ENCODE results near the gene FST. TPM values are rescaled to one million over a fixed set of nuclear protein-coding genes. Genes with fewer than 3 reads are reported as not detected.

Gene FST, protein sequence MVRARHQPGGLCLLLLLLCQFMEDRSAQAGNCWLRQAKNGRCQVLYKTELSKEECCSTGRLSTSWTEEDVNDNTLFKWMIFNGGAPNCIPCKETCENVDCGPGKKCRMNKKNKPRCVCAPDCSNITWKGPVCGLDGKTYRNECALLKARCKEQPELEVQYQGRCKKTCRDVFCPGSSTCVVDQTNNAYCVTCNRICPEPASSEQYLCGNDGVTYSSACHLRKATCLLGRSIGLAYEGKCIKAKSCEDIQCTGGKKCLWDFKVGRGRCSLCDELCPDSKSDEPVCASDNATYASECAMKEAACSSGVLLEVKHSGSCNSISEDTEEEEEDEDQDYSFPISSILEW
- total RNA-seq = 10 to 100 TPM in 1 of 4 donors, 1 to 10 TPM in 2, under 1 TPM in 1; 0.93 to 10.1 (median 4.5) TPM

DNA sequence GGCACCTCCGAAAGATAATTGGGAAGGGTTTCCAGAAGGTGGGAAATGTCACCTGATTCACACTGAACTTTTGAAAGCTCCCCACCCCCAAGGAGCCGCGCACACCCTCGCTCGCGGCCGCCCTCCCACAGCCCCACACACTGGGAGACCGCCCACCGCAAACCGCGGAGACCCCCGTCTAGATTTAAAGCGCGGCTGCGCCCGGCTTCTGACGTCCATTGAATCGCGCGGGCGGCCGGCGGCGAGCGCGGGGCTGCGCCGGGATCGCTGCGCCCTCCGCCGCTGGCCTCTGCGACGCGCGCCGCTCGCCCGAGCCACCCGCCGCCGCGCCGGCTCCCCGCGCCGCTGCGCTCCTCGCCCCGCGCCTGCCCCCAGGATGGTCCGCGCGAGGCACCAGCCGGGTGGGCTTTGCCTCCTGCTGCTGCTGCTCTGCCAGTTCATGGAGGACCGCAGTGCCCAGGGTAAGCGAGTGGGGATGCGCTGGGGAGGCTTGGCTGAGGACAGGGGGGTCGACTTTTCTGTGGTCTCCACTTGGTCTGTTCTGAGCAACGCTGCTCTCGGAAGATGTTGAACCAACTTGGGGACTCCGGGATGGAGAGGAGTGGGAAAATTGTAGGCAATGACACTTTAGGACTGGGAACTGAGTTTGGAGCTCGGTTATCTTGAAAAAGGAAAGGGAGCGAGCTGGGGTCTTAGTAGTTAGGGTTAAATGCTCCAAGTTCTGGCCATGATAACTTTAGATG is at the start of gene FST:
TSS of gene FST (plus strand) at position 214 of the 743 bp plus-strand sequence. CDS start at position 377, 163 bp downstream.
- peaks cover 0 to 41% (median 8%) of the 10 kb centered on the region in 3 donors for H3K4me1 ChIP-seq
- H3K9me3 ChIP-seq = no peaks in the 10 kb centered on the region
- TF ChIP-seq POLR2AphosphoS5 (IDR thresholded peaks at IDR 0.05) = no peak
- TF ChIP-seq EP300 (IDR thresholded peaks at IDR 0.05) = no peak
- TF ChIP-seq POLR2A (IDR thresholded peaks at IDR 0.05) = no peak
- TF ChIP-seq, protein P1, sequence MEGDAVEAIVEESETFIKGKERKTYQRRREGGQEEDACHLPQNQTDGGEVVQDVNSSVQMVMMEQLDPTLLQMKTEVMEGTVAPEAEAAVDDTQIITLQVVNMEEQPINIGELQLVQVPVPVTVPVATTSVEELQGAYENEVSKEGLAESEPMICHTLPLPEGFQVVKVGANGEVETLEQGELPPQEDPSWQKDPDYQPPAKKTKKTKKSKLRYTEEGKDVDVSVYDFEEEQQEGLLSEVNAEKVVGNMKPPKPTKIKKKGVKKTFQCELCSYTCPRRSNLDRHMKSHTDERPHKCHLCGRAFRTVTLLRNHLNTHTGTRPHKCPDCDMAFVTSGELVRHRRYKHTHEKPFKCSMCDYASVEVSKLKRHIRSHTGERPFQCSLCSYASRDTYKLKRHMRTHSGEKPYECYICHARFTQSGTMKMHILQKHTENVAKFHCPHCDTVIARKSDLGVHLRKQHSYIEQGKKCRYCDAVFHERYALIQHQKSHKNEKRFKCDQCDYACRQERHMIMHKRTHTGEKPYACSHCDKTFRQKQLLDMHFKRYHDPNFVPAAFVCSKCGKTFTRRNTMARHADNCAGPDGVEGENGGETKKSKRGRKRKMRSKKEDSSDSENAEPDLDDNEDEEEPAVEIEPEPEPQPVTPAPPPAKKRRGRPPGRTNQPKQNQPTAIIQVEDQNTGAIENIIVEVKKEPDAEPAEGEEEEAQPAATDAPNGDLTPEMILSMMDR (IDR thresholded peaks at IDR 0.05) = no peak
- peak within 1 kb of the TSS; percentile 75 to 88 for H3K4me3 ChIP-seq
- peaks cover 4% of the 10 kb centered on the region for H3K27me3 ChIP-seq
- H3K27ac ChIP-seq = peak within 1 kb of the TSS in 3 of 4 donors; percentile 73 to 85 (median 78)
- no peak for ATAC-seq
- 0 to 8% methylated on average over 2 to 6 of the region's 64 CpGs for WGBS, 2 donors (ENCODE audit: low coverage in 1 of 2)
- H3K36me3 ChIP-seq = no peaks in the 10 kb centered on the region

DNA sequence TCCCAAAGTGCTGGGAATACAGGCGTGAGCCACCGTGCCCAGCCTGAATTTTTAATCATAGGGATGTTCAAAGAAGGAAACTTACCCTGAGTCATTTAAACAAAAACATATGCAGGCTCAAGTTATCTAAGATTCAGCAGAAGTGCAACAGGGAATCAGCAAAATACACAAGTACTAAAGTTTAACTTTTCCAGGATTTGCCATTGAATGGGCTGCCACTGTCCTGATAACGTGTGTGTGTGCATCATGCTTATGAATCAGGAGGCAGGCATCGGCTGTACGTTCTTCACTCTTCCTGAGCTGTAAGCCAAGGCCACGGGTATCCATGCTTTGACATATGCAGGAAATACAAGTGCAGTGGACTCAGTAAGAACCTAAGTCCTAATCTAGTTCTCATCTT is 48.8 kb upstream of the FST start:
- Histone ChIP-seq H3K4me3 (no peak overlapping the region), H3K27me3 (no peaks in the 10 kb centered on the region), H3K4me1 (no peaks in the 10 kb centered on the region), H3K27ac (no peak overlapping the region), H3K9me3 (no peaks in the 10 kb centered on the region), H3K36me3 (no peaks in the 10 kb centered on the region)
- TF ChIP-seq POLR2A (IDR thresholded peaks at IDR 0.05) = no peak
- TF ChIP-seq EP300 (IDR thresholded peaks at IDR 0.05) = no peak
- no peak for TF ChIP-seq POLR2AphosphoS5 (IDR thresholded peaks at IDR 0.05)
- TF ChIP-seq, protein P1 (IDR thresholded peaks at IDR 0.05) = no peak
- WGBS, 2 donors (ENCODE audit: low coverage in 1 of 2) = 78 to 80% methylated on average over 4 to 6 of the region's 6 CpGs
- ATAC-seq = no peak

DNA sequence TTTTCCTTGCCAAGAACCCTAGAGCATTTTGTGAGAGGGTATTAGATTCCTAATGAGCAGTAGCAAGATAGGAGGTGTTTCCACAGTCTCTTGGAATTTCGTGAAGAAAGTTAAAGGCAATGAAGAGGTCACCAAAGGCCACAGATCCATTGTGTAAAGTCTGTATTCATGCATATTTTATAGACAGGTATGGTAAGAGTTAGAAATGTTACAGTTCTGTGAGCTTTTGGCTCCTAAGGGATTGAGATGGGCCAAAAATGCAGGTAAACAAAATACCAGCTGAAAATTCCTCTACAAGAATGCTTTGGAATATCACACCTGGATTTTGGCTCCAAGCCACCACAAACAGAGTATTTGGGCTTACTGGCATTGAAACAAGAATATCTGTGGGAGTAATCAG is 47.4 kb upstream of the FST start:
- Histone ChIP-seq H3K4me1 (no peaks in the 10 kb centered on the region), H3K9me3 (no peaks in the 10 kb centered on the region), H3K36me3 (no peaks in the 10 kb centered on the region), H3K4me3 (no peak overlapping the region), H3K27ac (no peak overlapping the region), H3K27me3 (no peaks in the 10 kb centered on the region)
- TF ChIP-seq POLR2AphosphoS5 (IDR thresholded peaks at IDR 0.05) = no peak
- TF ChIP-seq, protein P1 (IDR thresholded peaks at IDR 0.05) = no peak
- no peak for TF ChIP-seq EP300 (IDR thresholded peaks at IDR 0.05)
- no peak for TF ChIP-seq POLR2A (IDR thresholded peaks at IDR 0.05)
- ATAC-seq = no peak
- WGBS, 2 donors (ENCODE audit: low coverage in 1 of 2) = 46 to 63% methylated on average over 1 of the region's 1 CpG

DNA sequence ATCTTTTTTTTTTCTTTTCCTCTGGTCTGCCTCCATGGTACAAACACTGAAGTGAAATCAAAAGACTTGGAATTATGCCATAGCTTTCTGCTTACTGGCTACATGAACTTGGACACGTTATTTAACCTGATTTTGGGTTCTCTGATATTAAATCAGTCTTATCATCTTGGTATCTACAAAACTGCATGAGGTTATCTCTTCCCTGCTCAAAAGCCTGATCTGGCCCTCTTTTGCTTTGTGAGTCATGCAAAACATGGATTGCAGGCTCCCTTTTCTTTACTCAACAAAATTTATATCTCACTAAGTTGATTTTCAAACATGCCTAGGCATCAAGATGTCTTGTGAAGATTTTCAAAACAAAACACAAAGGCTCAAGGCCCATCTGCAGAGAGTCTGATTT is 45.9 kb upstream of the FST start:
- Histone ChIP-seq H3K4me3 (no peak overlapping the region), H3K36me3 (no peaks in the 10 kb centered on the region), H3K4me1 (peaks cover 0 to 12% (median 0%) of the 10 kb centered on the region in 3 donors), H3K9me3 (no peaks in the 10 kb centered on the region), H3K27me3 (no peaks in the 10 kb centered on the region), H3K27ac (no peak overlapping the region)
- TF ChIP-seq, protein P1 (IDR thresholded peaks at IDR 0.05) = no peak
- TF ChIP-seq POLR2AphosphoS5 (IDR thresholded peaks at IDR 0.05) (no peak), EP300 (IDR thresholded peaks at IDR 0.05) (no peak), POLR2A (IDR thresholded peaks at IDR 0.05) (no peak)
- ATAC-seq = no peak
- 81% methylated on average over 1 of the region's 1 CpG; no CpG with 5 or more reads in 1 of the 2 donors for WGBS, 2 donors (ENCODE audit: low coverage in 1 of 2)
